BJ (cell line): Measurements from ENCODE around the gene ASCL5. TPM values are rescaled to one million over a fixed set of nuclear protein-coding genes. Genes with fewer than 3 reads are reported as not detected.

Source experiments
- CTCF ChIA-PET: fragments of 350-600 bp; formaldehyde crosslinking; extraction: SDS; loops from one replicate; lab custom pipeline; 2021; ENCODE audit warnings: antibody characterized with exemption, inconsistent platforms; lab: Yijun Ruan, JAX
- POLR2A ChIA-PET: fragments of 300-600 bp; sonication (Branson Sonifier 250); formaldehyde crosslinking; extraction: SDS; loops from one replicate; lab custom pipeline; 2021; ENCODE audit warnings: antibody characterized with exemption; lab: Charles Lee
- DNase-seq: peaks from one replicate; pipeline ENCODE4 v3.0.0-alpha.2; 2011; ENCODE audit warnings: low read depth
- H3K27me3 ChIP-seq: 2 replicates; pipeline ENCODE4 v1.6.0; 2011; ENCODE audit warnings: low read length; ENCODE audit not compliant: control insufficient read depth, insufficient read depth
- H3K36me3 ChIP-seq: 2 replicates; pipeline ENCODE4 v1.5.1; 2011; ENCODE audit warnings: low read length; ENCODE audit not compliant: control insufficient read depth, insufficient read depth
- H3K4me3 ChIP-seq: 2 replicates; pipeline ENCODE4 v1.5.1; 2011; ENCODE audit warnings: low read depth, mild to moderate bottlenecking, control low read depth, low read length
- polyA plus RNA-seq: library from polyadenylated mRNA; depleted of rRNA; stranded (reverse); fragments of >200 nt; gene quantifications from 2 replicates; pipeline ENCODE4 v1.2.3, GENCODE V29; 2011
- TF ChIP-seq, protein P1 (sequence below): IDR thresholded peaks from 2 replicates; pipeline ENCODE4 v1.5.1; 2011; ENCODE audit warnings: low read depth, mild to moderate bottlenecking, control low read depth, inconsistent platforms, low read length, moderate library complexity; ENCODE audit not compliant: insufficient read depth

ASCL5 gene
- polyA plus RNA-seq, 1 experiment, result 0.06 TPM

DNA sequence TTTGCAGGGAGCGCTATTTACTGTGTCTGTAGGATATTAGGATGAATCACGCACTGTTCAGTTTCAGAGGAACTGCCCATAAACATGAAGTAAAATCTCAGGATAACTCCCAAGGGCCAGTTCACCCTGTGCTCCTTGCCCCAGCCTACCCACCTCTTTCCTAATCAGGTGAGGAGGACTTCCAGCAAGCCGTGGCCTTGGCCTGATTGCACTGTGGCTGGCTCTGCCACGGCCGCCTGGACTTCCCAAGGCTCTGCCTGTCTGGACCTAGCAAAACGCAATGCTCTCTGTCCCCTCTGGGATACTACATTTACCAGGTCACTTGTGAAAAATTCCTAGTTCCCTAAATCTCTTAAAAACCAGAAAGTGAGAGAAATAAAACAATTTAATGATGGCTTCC, 7.4 kb upstream of the ASCL5 start:
- H3K36me3 ChIP-seq, result peaks cover 17% of the 10 kb centered on the region
- no peak for DNase-seq
- TF ChIP-seq, protein P1, sequence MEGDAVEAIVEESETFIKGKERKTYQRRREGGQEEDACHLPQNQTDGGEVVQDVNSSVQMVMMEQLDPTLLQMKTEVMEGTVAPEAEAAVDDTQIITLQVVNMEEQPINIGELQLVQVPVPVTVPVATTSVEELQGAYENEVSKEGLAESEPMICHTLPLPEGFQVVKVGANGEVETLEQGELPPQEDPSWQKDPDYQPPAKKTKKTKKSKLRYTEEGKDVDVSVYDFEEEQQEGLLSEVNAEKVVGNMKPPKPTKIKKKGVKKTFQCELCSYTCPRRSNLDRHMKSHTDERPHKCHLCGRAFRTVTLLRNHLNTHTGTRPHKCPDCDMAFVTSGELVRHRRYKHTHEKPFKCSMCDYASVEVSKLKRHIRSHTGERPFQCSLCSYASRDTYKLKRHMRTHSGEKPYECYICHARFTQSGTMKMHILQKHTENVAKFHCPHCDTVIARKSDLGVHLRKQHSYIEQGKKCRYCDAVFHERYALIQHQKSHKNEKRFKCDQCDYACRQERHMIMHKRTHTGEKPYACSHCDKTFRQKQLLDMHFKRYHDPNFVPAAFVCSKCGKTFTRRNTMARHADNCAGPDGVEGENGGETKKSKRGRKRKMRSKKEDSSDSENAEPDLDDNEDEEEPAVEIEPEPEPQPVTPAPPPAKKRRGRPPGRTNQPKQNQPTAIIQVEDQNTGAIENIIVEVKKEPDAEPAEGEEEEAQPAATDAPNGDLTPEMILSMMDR, result no peak
- CTCF ChIA-PET, result no interaction called here
- no peaks in the 10 kb centered on the region for H3K27me3 ChIP-seq
- POLR2A ChIA-PET, result interaction anchor here (0.7 kb wide), 1 partner anchor 210 kb away, joined by 4 read pairs; no protein-coding TSS in a partner anchor
- H3K4me3 ChIP-seq, result no peak overlapping the region

DNA sequence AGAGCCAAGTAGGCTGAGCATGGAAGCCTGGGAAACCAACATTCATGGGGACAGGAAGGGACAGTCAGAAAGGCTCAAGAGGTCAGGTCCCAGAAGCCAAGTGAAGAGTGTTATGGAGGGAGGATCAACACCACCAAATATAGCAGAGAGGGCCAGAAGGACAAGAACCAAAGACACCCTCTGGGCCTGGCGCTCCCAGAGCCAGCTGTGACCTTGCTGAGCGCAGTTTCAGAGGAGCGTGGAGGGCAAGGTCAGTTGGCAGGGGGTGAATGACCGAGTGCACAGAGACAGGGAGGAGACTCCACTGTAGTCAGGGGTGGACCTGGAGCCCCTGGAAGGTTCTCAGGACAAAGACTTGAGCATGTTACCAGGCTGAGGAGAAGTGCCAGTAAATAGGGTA, 4.4 kb upstream of the ASCL5 start:
- H3K36me3 ChIP-seq, result peaks cover 13% of the 10 kb centered on the region
- ChIA-PET POLR2A (no interaction called here), CTCF (no interaction called here)
- H3K4me3 ChIP-seq, result no peak overlapping the region
- TF ChIP-seq, protein P1, result no peak
- DNase-seq, result no peak
- H3K27me3 ChIP-seq, result no peaks in the 10 kb centered on the region

DNA sequence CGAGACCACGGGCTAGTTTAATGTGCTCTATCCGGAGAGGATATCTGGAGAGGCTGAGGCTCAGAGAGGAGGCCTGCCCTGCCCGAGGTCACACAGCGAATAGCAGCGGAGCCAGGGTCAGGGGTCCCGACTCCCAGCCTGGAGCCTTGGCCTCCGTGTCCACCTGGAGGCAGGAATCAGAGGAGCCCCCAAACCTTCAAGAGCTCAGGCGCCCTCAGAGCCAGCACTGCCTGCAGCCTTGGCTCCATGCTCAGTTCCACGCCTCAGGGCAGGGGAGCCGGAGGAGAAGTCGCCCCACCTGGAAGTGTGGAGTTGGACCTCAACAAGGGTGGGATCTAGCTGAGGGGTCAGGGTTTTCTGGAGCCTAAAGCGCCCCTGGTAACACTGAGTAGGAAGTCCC, 2.0 kb upstream of the ASCL5 start:
- CTCF ChIA-PET, result interaction anchor here (1.1 to 1.2 kb wide), 2 partner anchors 10 to 15 kb away, joined by 3 to 5 read pairs; no protein-coding TSS in a partner anchor
- no peak for DNase-seq
- TF ChIP-seq, protein P1, result no peak
- Histone ChIP-seq H3K36me3 (no peaks in the 10 kb centered on the region), H3K27me3 (peaks cover 8% of the 10 kb centered on the region), H3K4me3 (no peak overlapping the region)
- POLR2A ChIA-PET, result no interaction called here

DNA sequence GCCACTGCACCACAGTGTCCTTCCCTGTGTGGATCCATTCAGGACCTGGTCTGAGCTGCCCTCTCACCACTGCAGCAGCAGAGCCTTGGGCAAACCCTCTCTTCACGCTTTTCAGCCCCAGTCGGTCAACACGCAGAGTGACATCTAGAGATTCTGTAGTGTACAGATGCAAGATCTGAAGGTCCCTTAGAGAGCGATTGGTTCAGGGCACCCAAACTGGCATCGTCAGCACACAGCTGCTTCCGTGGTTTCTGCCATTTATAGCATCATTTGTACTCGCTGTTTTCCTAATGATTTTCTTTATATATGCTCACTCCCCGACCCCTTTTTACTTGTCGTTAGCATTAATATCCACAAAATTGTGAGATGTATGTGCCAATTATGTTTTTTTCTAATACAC, 1.5 kb upstream of the ASCL5 start:
- DNase-seq, result no peak
- ChIA-PET CTCF (interaction anchor here (1.1 to 1.5 kb wide), 2 partner anchors 9 to 15 kb away, joined by 3 to 4 read pairs; no protein-coding TSS in a partner anchor), POLR2A (no interaction called here)
- TF ChIP-seq, protein P1, result no peak
- Histone ChIP-seq H3K36me3 (no peaks in the 10 kb centered on the region), H3K27me3 (peaks cover 9% of the 10 kb centered on the region), H3K4me3 (no peak overlapping the region)

DNA sequence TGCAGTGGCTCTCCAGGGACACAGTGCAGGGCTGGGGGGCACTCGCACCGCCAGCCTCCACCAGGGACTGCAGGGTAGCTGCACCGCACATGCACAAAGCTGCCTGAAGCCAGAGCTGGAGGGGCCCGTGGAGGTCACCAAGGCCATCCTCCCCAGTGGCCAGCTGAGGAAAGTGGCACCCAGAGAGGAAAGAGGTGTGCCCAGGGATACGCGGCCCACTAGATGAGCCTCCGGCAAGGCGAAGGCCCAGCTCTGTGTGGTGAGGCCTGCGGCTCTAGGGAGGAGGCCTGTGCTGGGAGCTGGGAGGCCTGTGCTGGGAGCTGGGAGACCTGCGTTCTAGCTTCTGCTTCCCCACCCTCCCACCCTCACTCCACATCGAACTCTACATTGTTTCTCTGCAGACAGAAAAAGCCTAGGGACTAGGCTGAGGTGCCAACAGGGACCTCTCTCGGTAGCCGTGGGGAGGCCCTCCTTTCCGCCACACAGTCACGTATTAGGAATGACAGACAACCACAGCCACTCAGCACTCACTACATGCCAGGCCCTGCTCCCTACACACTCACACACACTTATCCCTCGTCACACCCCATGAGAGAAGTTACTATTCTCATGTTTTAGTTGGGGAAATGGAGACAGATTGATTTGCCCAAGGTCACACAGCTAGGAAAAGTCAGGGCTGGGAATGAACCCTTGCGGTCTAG, 921 bp upstream of the ASCL5 start:
- peaks cover 12% of the 10 kb centered on the region for H3K27me3 ChIP-seq
- ChIA-PET CTCF (interaction anchor here (1.5 kb wide), 1 partner anchor 8 kb away, joined by 4 read pairs; no protein-coding TSS in a partner anchor), POLR2A (no interaction called here)
- DNase-seq, result no peak
- TF ChIP-seq, protein P1, result no peak
- H3K4me3 ChIP-seq, result no peak overlapping the region
- H3K36me3 ChIP-seq, result no peaks in the 10 kb centered on the region
